GM12878 (cell line): Measurements from ENCODE around the gene IRF6. TPM values are rescaled to one million over a fixed set of nuclear protein-coding genes. Genes with fewer than 3 reads are reported as not detected.
A peak's percentile ranks its signal among the peaks of the same experiment; 100 is the strongest.

Source experiments
- ATAC-seq: fragments of 200-7000 bp; cut with Tn5 transposase; 3 replicates; pipeline ENCODE4 v1.9.1; 2020; ENCODE audit warnings: mild to moderate bottlenecking, moderate library complexity
- BruUV-seq: library from RNA; stranded (reverse); fragments of 400-500 nt; replicated peaks from 2 replicates; lab custom pipeline; 2021; lab: Mats Ljungman, UMichigan
- CTCF ChIA-PET: fragments of 300-600 bp; sonication (Branson Sonifier 250); formaldehyde crosslinking; extraction: SDS; loops from one replicate; lab custom pipeline; 2021; ENCODE audit warnings: inconsistent platforms; lab: Yijun Ruan, JAX
- POLR2A ChIA-PET: fragments of 350-600 bp; formaldehyde crosslinking; extraction: SDS; loops from one replicate; lab custom pipeline; 2021; ENCODE audit warnings: inconsistent platforms; lab: Charles Lee
- RAD21 ChIA-PET: fragments of 300-600 bp; sonication (Branson Sonifier 250); formaldehyde crosslinking; loops from one replicate; lab custom pipeline; 2023; ENCODE audit warnings: antibody characterized with exemption; ENCODE audit not compliant: unreplicated experiment; lab: Charles Lee
- SMC1A ChIA-PET: fragments of 300-600 bp; sonication (Branson Sonifier 250); formaldehyde crosslinking; loops from one replicate; lab custom pipeline; 2023; ENCODE audit not compliant: unreplicated experiment, uncharacterized antibody; lab: Charles Lee
- DNase-seq: peaks from one replicate; pipeline ENCODE4 v3.0.0-alpha.2; 2011; ENCODE audit warnings: low read depth, low spot score
- FAIRE-seq: peaks from 3 replicates; lab custom pipeline; 2011; peaks lifted over from hg19 to GRCh38; lab: Jason Lieb, UNC
- H2AFZ ChIP-seq: 2 replicates; pipeline ENCODE4 v1.6.0; 2011; ENCODE audit warnings: low read depth, low read length, control low read depth; ENCODE audit not compliant: control insufficient read depth
- H3K27ac ChIP-seq: 2 replicates; pipeline ENCODE4 v1.5.1; 2011; ENCODE audit warnings: control low read depth; ENCODE audit not compliant: control insufficient read depth, insufficient read depth
- H3K27me3 ChIP-seq, 2 experiments: replicated peaks in 1 of 2; 2 replicates each; pipeline versions ENCODE4 v1.6.0 to v1.6.1; 2011; ENCODE audit warnings: low read length in 1 of 2; ENCODE audit not compliant: control insufficient read depth in 2 of 2, insufficient read depth in 2 of 2
- H3K36me3 ChIP-seq, 2 experiments: 2 replicates each; pipeline ENCODE4 v1.5.1; 2011; ENCODE audit warnings: low read length in 1 of 2; ENCODE audit not compliant: control insufficient read depth in 2 of 2, insufficient read depth in 2 of 2
- H3K4me1 ChIP-seq: 2 replicates; pipeline ENCODE4 v1.6.1; 2011; ENCODE audit warnings: mild to moderate bottlenecking, low read length, moderate library complexity, mixed read lengths; ENCODE audit not compliant: control insufficient read depth, insufficient read depth
- H3K4me2 ChIP-seq: 2 replicates; pipeline ENCODE4 v1.6.0; 2011; ENCODE audit warnings: control low read depth; ENCODE audit not compliant: control insufficient read depth, insufficient read depth
- H3K4me3 ChIP-seq: fragments of 200-600 bp; sonication (generic); 2 replicates; pipeline ENCODE4 v1.5.1; 2016
- H3K79me2 ChIP-seq: 2 replicates; pipeline ENCODE4 v1.6.0; 2011; ENCODE audit warnings: low read length; ENCODE audit not compliant: control insufficient read depth, insufficient read depth
- H3K9ac ChIP-seq: 2 replicates; pipeline ENCODE4 v1.8.0; 2011; ENCODE audit warnings: low read length, control low read depth, mixed read lengths; ENCODE audit not compliant: control insufficient read depth, insufficient read depth
- H3K9me3 ChIP-seq: replicated peaks from 3 replicates; pipeline ENCODE4 v1.5.1; 2011; ENCODE audit warnings: mild to moderate bottlenecking, low read length; ENCODE audit not compliant: control insufficient read depth, insufficient read depth
- H4K20me1 ChIP-seq: 2 replicates; pipeline ENCODE4 v1.6.0; 2011; ENCODE audit not compliant: control insufficient read depth, insufficient read depth
- ATF7 ChIP-seq: fragments of 450-650 bp; IDR thresholded peaks from 2 replicates; pipeline ENCODE4 v1.6.1; 2016; ENCODE audit warnings: low read depth, mild to moderate bottlenecking
- CHD2 ChIP-seq: IDR thresholded peaks from 2 replicates; pipeline ENCODE4 v1.6.1; 2011; ENCODE audit warnings: low read depth, low read length, improper control_type of control experiment, borderline replicate concordance
- SPI1 ChIP-seq: IDR thresholded peaks from 2 replicates; pipeline ENCODE4 v1.6.1; 2011; ENCODE audit warnings: low read depth, mild to moderate bottlenecking, low read length, moderate library complexity, borderline replicate concordance; ENCODE audit not compliant: insufficient read depth
- ZNF592 ChIP-seq: fragments of 450-650 bp; IDR thresholded peaks from 2 replicates; pipeline ENCODE4 v1.6.1; 2017; ENCODE audit warnings: mild to moderate bottlenecking, moderate library complexity
- WGBS: methylation state at CpG from one replicate; pipeline ENCODE4 v1.1.6; 2016; ENCODE audit warnings: low lambda C conversion rate; ENCODE audit not compliant: insufficient replicate concordance, insufficient coverage; ENCODE audit errors: missing lambda C conversion rate; 5-methylcytosine and 5-hydroxymethylcytosine counted together
- in situ Hi-C: fragments of 300-500 bp; cut with MboI; formaldehyde crosslinking; loops from 9 replicates; pipeline ENCODE4 v1.14.3; 2018; ENCODE audit warnings: mixed read lengths
- intact Hi-C: fragments of 100-400 bp; cut with micrococcal nuclease; formaldehyde crosslinking; loops from one replicate; pipeline ENCODE4 v1.14.2; 2022; ENCODE audit not compliant: unreplicated experiment
- polyA plus RNA-seq, 11 experiments: library from polyadenylated mRNA; depleted of rRNA in 4 of 11; unstranded in 6 of 11; stranded (reverse) in 5 of 11; fragments of >200 nt; fragmentation: Nextera tagmentation in 4 of 11; fragmentation: Illumina TruSeq in 1 of 11; extraction: Ambion mirVana in 4 of 11; extraction: Trizol in 1 of 11; gene quantifications; 1 replicate in 1 of 11; 2 replicates in 10 of 11; pipeline versions ENCODE4 v1.2.1 to v1.2.3, GENCODE V29; 2011 to 2016; ENCODE audit warnings: inconsistent platforms in 2 of 11, missing spikeins in 2 of 11, low read depth in 1 of 11
- total RNA-seq, 4 experiments: library from RNA; depleted of rRNA in 3 of 4; stranded (reverse); fragments of >200 nt in 3 of 4; fragmentation: Illumina TruSeq in 1 of 4; extraction: Trizol in 1 of 4; gene quantifications; 2 replicates each; pipeline versions ENCODE4 v1.2.1 to v1.2.3, GENCODE V29; 2013 to 2021

Gene IRF6
- total and polyA plus RNA-seq, 10 of the 15 experiments (the other 5 are each of a cell fraction or from before 2014, with no cell fraction given): 0.04 to 0.50 (median 0.09) TPM; not detected in 1

GRCh38 chr1:209791920-209792319 is 14.0 kb downstream of the IRF6 start (continued):
- no peak for TF ChIP-seq ZNF592
- TF ChIP-seq SPI1: no peak

GRCh38 chr1:209790286-209791193 is 15.4 kb downstream of the IRF6 start:
- Histone ChIP-seq H4K20me1 (no peaks in the 10 kb centered on the region), H3K9ac (no peak overlapping the region), H3K9me3 (no peaks in the 10 kb centered on the region; the same call in 2 of the 3 replicates), H3K27ac (no peak overlapping the region), H3K4me3 (no peak overlapping the region), H3K4me1 (no peaks in the 10 kb centered on the region), H3K4me2 (no peak overlapping the region), H3K36me3 (no peaks in the 10 kb centered on the region), H3K79me2 (no peaks in the 10 kb centered on the region), H3K27me3 (peaks cover 5 to 7% of the 10 kb centered on the region in 2 experiments; a peak in 3 of 4 replicates), H2AFZ (no peak overlapping the region)
- in situ Hi-C loops (no loop called here), intact Hi-C loops (no loop called here)
- WGBS: 41% methylated on average over 10 of the region's 10 CpGs
- FAIRE-seq (no peak), DNase-seq (no peak), ATAC-seq (peak; percentile 32; the same call in 2 of the 3 replicates)
- ChIA-PET SMC1A (interaction anchor here (0.7 to 2.5 kb wide), 10 partner anchors 9 to 42 kb away, joined by 3 to 8 read pairs (median 3); no protein-coding TSS in a partner anchor), POLR2A (interaction anchor here (1.1 kb wide), 1 partner anchor 17 kb away, joined by 4 read pairs; no protein-coding TSS in a partner anchor), CTCF (interaction anchor here (0.5 to 1.7 kb wide), 6 partner anchors 12 to 42 kb away, joined by 3 to 5 read pairs (median 3); partner anchors contain the start of gene UTP25), RAD21 (no interaction called here)
- no TSS peak for BruUV-seq
- TF ChIP-seq ATF7: no peak
- TF ChIP-seq CHD2: no peak
